Activated gamma-delta T cell treated with anti-CD3 and anti-CD28 coated beads, Interleukin-2, amount 50 U/mL, for 16 hours (primary cell): ENCODE results near the gene PMPCB.
"Not testable (repeated sequence)": the region's sequence is repeated elsewhere in the genome, so short reads cannot be mapped to it uniquely, and the experiment has no call there.

Experiments used
- DNase-seq: peaks from one replicate; pipeline ENCODE4 v3.0.0-alpha.2; 2020; ENCODE audit warnings: low read depth

PMPCB gene, protein sequence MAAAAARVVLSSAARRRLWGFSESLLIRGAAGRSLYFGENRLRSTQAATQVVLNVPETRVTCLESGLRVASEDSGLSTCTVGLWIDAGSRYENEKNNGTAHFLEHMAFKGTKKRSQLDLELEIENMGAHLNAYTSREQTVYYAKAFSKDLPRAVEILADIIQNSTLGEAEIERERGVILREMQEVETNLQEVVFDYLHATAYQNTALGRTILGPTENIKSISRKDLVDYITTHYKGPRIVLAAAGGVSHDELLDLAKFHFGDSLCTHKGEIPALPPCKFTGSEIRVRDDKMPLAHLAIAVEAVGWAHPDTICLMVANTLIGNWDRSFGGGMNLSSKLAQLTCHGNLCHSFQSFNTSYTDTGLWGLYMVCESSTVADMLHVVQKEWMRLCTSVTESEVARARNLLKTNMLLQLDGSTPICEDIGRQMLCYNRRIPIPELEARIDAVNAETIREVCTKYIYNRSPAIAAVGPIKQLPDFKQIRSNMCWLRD

DNA sequence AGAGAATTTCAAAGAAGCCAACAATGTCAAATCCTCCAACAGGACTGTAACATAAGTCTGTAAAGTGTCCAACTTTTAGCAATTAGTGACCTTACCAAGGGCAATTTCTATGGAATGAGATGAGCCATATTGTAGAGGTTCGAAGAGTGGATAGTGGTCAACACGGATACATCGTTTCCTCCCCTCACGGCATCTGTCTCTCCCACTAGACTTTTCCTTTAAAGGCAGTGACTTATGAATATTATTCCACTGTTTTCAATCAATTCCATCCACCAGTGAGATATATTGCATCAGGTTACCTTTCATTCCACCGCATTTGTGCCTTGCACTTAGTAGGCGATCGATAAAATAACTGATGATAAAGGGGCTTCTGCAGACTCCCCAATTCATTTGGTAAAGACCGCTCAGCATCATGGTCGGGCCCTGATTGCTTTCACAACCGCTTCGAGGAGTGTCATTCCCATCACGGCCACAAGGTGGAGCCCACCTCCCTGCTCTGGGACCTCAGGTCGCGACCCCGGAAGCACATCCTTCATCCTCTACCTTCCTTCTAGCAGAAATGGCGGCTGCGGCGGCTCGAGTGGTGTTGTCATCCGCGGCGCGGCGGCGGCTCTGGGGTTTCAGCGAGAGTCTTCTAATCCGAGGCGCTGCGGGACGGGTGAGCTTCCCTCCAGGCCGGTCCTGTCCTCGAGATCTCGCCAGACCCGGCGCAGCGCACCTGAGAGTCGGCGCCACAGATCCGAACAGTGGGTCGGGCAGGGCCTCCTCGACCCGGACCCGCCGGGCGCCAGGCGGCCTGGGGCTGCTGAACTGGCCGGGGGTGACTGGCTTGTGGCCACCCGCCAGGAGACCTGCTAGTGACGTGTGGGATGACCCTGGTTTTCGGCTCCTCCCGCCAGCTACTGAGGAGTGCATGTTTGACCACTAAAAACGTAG lies at the start of gene PMPCB:
Gene PMPCB, plus strand, starts transcription at position 535 of the 936 bp plus-strand sequence. Its CDS starts 25 bp downstream, at position 560.
- peak; percentile 98 for DNase-seq

- DNase-seq, result not testable (repeated sequence)
Measured at GRCh38 chr7:103253699-103254506, 43.3 kb upstream of the PMPCB start.

- DNase-seq, result not testable (repeated sequence)
Measured at GRCh38 chr7:103264054-103264453, 33.2 kb upstream of the PMPCB start.

DNA sequence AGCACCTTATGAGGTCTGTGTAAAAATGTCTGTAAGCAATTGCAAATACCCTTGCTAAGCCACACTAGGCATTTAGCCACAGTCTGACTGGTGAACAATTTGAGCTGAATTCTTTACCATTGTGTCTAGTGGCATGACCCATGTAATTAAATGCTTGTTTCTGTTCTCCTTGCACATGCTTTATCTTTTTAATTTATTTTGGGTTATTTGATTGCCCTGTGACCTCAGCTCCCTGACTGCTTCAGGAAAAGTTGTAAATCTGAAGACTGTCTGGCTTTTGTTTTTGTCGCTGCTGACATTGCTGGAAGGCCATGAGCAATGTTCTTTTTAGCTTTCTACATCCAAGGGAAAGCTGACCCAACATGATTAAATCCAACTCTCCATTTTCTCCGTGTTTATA lies 31.0 kb upstream of the PMPCB start:
- not testable (repeated sequence) for DNase-seq

DNA sequence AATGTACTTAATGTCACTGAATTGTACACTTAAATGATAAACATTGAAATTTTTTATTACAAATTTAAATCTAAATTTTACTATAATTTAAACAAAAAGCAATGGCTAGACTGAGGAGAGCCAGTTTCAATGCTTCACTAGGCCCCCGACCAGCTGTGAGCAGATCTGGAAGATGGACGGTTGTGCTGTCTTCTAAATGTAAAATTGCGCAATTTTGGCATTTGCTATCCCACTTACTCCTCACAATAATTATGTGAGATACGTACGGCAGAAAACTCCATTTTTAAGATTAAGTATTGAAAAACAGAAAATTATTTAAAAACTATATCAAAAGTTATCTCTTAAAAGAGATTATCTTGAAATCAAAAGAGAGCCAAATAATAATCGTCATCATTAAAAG lies 23.9 kb upstream of the PMPCB start:
- DNase-seq, result not testable (repeated sequence)

DNA sequence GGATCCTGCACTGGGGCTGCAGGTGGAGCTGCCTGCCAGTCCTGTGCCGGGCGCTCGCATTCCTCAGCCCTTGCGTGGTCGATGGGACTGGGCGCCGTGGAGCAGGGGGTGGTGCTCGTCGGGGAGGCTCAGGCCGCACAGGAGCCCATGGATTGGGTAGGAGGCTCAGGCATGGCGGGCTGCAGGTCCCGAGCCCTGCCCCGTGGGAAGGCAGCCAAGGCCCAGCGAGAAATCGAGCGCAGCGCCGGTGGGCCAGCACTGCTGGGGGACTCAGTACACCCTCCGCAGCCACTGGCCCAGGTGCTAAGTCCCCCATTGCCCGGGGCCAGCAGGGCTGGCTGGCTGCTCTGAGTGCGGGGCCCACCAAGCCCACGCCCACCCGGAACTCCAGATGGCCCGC lies 22.4 kb upstream of the PMPCB start:
- not testable (repeated sequence) for DNase-seq

GRCh38 chr7:103278195-103278594 lies 19.0 kb upstream of the PMPCB start:
- DNase-seq, result not testable (repeated sequence)

GRCh38 chr7:103279636-103279962 lies 17.6 kb upstream of the PMPCB start:
- DNase-seq, result not testable (repeated sequence)

GRCh38 chr7:103279963-103280802 lies 17.1 kb upstream of the PMPCB start:
- peak; percentile 88 for DNase-seq

DNA sequence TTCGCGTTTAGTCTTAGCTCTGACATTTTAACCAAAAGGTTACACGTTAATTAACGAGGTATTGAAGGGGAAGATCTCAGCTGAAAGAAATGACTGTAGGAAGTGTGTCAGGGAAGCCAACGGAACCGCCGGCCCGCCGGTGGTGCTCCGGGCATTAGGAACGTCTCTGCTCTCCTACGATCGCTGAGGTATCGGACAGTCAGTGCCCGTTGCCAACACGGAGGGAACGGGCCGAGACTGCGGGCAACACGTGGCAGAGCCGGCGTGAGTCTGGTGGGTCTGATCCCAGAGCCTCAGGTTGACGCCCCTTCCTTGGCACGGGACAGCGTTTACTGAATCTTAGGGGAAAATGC lies 16.5 kb upstream of the PMPCB start:
- DNase-seq, result not testable (repeated sequence)

- not testable (repeated sequence) for DNase-seq
Measured at GRCh38 chr7:103282802-103283427, 14.3 kb upstream of the PMPCB start.

GRCh38 chr7:103292122-103292521 lies 5.1 kb upstream of the PMPCB start:
- no peak for DNase-seq

DNA sequence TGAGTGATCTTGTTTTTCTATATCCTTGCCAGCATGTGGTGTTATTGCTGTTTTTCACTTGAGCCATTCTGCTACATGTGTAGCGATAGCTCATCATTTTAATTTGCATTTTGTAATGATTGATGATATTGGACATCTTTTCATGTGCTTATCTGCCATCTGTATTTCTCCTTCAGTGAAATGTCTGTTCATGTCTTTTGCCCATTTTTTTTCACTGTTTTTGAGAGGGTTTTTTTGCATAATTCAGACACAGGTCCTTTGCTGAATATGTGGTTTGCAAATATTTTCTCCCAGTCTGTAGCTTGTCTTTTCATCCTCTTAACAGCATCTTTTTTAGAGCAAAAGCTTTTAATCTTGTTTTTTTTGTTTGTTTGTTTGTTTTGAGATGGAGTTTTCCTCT lies 3.7 kb upstream of the PMPCB start:
- DNase-seq, result no peak

- no peak for DNase-seq
Measured at GRCh38 chr7:103297837-103298179, 573 bp downstream of the PMPCB start.

GRCh38 chr7:103299660-103300059 lies 2.4 kb downstream of the PMPCB start:
- no peak for DNase-seq

DNA sequence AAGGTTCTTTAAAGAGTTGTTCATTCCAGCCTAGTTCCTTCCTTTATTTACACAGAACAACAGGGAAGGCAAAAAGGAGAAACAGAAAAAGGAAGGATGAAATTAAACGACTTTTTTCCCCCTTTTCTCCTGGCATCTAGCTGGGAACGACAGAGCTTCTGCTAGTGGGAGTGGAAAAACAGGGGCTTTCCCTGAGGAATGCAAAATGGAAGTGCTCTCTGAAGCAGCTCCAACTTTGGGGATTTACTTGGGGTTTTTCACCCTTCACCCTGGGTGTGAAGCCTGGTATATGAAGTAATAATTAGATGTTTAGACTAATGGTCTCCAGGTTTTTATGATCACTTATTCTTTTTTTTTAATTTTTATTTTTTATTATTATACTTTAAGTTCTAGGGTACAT lies 4.2 kb downstream of the PMPCB start:
- DNase-seq, result no peak

- no peak for DNase-seq
Measured at GRCh38 chr7:103307503-103308231, 10.4 kb downstream of the PMPCB start.

DNA sequence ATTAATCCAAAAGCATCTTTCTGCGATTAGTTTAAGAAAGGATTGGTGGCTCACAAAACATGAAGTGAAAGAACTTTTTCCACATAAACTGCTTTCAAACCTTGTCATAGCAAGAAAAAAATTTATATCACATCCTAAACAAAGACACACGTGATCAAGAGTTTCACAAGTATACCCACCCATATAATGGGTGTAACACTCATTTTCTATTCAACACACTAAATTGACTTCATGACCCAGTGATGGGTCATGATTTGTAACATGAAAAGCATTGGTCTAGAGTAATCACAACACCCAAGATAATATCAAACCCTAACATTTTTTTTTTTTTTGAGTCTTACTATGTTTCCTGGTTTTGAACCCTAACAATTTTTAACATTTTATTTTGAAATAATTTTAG lies 17.6 kb downstream of the PMPCB start:
- no peak for DNase-seq

GRCh38 chr7:103316380-103316941 lies 19.2 kb downstream of the PMPCB start:
- no peak for DNase-seq

DNA sequence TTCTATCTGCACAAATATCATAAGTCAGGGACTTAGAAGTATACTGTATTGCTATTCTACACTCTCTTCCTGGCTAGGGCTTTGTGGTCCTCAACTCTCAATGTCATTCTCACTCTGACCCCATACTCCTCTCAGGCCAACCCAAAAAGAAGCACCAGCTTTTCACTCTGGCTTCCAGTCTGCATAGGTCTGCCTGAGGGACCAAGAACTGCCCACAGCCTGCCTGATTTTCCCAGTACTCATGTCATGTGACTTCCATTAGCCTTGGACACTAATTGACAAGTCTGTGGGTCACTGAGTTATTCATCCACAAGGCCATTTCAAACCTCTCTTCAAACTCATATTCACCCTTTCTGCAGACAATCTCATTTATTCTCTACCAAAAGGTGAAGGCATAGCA lies 19.8 kb downstream of the PMPCB start:
- DNase-seq, result no peak
